ENCODE measurements around the gene ZNF526. TPM values are rescaled to one million over a fixed set of nuclear protein-coding genes. Genes with fewer than 3 reads are reported as not detected.

The ZNF526 gene
- total and polyA plus RNA-seq, 10 donors = 1.9 to 15.0 (median 8.4) TPM

DNA sequence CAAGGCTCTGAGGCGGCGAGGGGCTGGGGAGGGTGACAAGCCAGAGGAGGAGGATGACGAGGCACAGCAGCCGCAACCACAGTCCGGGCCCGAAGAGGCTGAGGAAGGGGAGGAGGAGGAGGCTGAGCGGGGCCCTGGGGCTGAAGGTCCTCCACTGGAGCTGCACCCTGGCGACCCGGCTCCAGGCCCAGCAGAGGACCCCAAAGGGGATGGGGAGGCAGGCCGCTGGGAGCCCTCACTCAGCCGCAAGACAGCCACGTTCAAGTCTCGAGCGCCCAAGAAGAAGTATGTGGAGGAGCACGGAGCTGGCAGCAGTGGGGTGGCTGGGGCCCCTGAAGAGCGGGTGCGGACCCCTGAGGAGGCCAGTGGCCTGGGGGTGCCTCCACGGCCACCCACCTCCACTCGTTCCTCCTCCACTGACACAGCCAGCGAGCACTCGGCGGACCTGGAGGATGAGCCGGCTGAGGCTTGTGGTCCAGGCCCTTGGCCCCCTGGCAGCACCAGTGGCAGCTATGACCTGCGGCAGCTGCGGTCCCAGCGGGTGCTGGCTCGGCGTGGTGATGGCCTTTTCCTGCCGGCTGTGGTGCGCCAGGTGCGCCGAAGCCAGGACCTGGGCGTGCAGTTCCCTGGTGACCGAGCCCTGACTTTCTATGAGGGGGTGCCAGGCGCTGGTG is 51.9 kb downstream of the ZNF526 start:
- H3K36me3 ChIP-seq = peaks cover 0 to 55% (median 33%) of the 10 kb centered on the region in 6 donors
- no peaks in the 10 kb centered on the region for H3K9me3 ChIP-seq
- H3K27ac ChIP-seq = peak overlapping the region in 3 of 8 donors; percentile 97 to 99 (median 98)
- H3K27me3 ChIP-seq (replicated peaks in 1 of 7) = no peaks in the 10 kb centered on the region
- intact Hi-C loops (cut with DNase I; ENCODE audit: low total_unique reads) = no loop called here
- H3K4me3 ChIP-seq = no peak overlapping the region
- TF ChIP-seq, protein P1, sequence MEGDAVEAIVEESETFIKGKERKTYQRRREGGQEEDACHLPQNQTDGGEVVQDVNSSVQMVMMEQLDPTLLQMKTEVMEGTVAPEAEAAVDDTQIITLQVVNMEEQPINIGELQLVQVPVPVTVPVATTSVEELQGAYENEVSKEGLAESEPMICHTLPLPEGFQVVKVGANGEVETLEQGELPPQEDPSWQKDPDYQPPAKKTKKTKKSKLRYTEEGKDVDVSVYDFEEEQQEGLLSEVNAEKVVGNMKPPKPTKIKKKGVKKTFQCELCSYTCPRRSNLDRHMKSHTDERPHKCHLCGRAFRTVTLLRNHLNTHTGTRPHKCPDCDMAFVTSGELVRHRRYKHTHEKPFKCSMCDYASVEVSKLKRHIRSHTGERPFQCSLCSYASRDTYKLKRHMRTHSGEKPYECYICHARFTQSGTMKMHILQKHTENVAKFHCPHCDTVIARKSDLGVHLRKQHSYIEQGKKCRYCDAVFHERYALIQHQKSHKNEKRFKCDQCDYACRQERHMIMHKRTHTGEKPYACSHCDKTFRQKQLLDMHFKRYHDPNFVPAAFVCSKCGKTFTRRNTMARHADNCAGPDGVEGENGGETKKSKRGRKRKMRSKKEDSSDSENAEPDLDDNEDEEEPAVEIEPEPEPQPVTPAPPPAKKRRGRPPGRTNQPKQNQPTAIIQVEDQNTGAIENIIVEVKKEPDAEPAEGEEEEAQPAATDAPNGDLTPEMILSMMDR (IDR thresholded peaks at IDR 0.05 in 8 of 11, conservative IDR thresholded peaks at IDR 0.05 in 3 of 11) = no peak
- TF ChIP-seq POLR2AphosphoS5 (IDR thresholded peaks at IDR 0.05) (no peak), POLR2A (IDR thresholded peaks at IDR 0.05) (no peak)
- peaks cover 44 to 84% (median 69%) of the 10 kb centered on the region in 6 donors for H3K4me1 ChIP-seq
- DNase-seq = peak; percentile 83
- 81 to 94% (median 89%) methylated on average over 28 to 35 of the region's 35 CpGs for whole genome bisulfite sequencing, 5 donors

DNA sequence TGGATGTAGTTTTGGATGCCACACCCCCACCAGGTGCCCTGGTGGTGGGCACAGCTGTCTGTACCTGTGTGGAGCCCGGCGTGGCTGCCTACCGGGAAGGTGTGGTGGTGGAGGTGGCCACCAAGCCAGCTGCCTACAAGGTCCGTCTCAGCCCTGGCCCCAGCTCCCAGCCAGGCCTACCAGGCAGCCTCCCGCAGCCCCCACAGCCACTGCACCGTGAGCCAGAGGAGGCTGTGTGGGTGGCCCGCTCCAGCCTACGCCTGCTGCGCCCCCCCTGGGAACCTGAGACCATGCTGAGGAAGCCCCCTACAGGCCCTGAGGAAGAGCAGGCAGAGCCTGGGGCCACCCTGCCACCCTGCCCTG is 52.4 kb downstream of the ZNF526 start:
- intact Hi-C loops (cut with DNase I; ENCODE audit: low total_unique reads) = no loop called here
- peaks cover 0 to 60% (median 33%) of the 10 kb centered on the region in 6 donors for H3K36me3 ChIP-seq
- WGBS, 5 donors = 88 to 97% (median 90%) methylated on average over 4 to 9 of the region's 9 CpGs; no CpG with 5 or more reads in 1 of the 5 donors
- no peaks in the 10 kb centered on the region for H3K9me3 ChIP-seq
- peaks cover 49 to 86% (median 73%) of the 10 kb centered on the region in 6 donors for H3K4me1 ChIP-seq
- peak overlapping the region in 1 of 8 donors; percentile 99 for H3K27ac ChIP-seq
- TF ChIP-seq POLR2A (IDR thresholded peaks at IDR 0.05) (no peak), POLR2AphosphoS5 (IDR thresholded peaks at IDR 0.05) (no peak)
- TF ChIP-seq, protein P1 (IDR thresholded peaks at IDR 0.05 in 8 of 11, conservative IDR thresholded peaks at IDR 0.05 in 3 of 11) = no peak
- peak; percentile 77 for DNase-seq
- no peaks in the 10 kb centered on the region for H3K27me3 ChIP-seq (replicated peaks in 1 of 7)
- no peak overlapping the region for H3K4me3 ChIP-seq

DNA sequence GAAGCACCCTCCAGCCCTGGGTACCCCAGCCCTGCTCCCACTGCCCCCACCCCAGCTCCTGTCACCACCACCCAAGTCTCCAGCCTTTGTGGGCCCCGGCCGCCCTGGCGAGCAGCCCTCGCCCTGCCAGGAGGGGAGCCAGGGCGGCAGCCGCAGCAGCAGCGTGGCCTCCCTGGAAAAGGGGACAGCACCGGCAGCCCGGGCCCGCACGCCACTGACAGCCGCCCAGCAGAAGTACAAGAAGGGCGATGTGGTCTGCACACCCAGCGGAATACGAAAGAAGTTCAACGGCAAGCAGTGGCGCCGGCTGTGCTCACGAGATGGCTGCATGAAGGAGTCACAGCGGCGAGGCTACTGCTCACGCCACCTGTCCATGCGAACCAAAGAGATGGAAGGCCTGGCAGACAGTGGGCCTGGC is 52.9 kb downstream of the ZNF526 start:
- H3K36me3 ChIP-seq = peaks cover 0 to 65% (median 33%) of the 10 kb centered on the region in 6 donors
- H3K4me3 ChIP-seq = no peak overlapping the region
- peak; percentile 77 for DNase-seq
- peaks cover 49 to 86% (median 73%) of the 10 kb centered on the region in 6 donors for H3K4me1 ChIP-seq
- no peak overlapping the region for H3K27ac ChIP-seq
- 94 to 98% (median 97%) methylated on average over 12 to 23 of the region's 23 CpGs for WGBS, 5 donors
- no peaks in the 10 kb centered on the region for H3K9me3 ChIP-seq
- TF ChIP-seq POLR2AphosphoS5 (IDR thresholded peaks at IDR 0.05) = no peak
- no peak for TF ChIP-seq POLR2A (IDR thresholded peaks at IDR 0.05)
- H3K27me3 ChIP-seq (replicated peaks in 1 of 7) = no peaks in the 10 kb centered on the region
- intact Hi-C loops (cut with DNase I; ENCODE audit: low total_unique reads) = no loop called here

DNA sequence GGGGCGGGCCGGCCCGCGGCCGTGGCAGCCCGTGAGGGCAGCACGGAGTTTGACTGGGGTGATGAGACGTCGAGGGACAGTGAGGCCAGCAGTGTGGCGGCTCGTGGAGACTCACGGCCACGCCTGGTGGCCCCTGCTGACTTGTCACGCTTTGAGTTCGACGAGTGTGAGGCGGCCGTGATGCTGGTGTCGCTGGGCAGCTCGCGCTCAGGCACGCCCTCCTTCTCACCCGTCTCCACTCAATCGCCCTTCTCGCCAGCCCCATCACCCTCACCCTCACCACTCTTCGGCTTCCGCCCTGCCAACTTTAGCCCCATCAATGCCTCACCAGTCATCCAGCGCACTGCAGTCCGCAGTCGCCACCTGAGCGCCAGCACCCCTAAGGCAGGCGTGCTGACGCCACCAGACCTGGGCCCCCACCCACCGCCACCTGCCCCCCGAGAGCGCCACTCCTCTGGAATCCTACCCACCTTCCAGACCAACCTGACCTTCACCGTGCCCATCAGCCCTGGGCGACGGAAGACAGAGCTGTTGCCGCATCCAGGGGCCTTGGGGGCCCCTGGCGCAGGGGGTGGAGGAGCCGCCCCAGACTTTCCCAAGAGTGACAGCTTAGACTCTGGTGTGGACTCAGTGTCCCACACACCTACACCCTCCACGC is 53.4 kb downstream of the ZNF526 start:
- peaks cover 55 to 91% (median 78%) of the 10 kb centered on the region in 6 donors for H3K4me1 ChIP-seq

More for the DNA sequence above, 53.4 kb downstream of the ZNF526 start:
- DNase-seq = peak; percentile 76
- intact Hi-C loops (cut with DNase I; ENCODE audit: low total_unique reads) = no loop called here
- no peak overlapping the region for H3K27ac ChIP-seq
- H3K4me3 ChIP-seq = no peak overlapping the region
- no peak for TF ChIP-seq POLR2A (IDR thresholded peaks at IDR 0.05)
- TF ChIP-seq POLR2AphosphoS5 (IDR thresholded peaks at IDR 0.05) = no peak
- TF ChIP-seq, protein P1 (IDR thresholded peaks at IDR 0.05 in 8 of 11, conservative IDR thresholded peaks at IDR 0.05 in 3 of 11) = no peak
- no peaks in the 10 kb centered on the region for H3K9me3 ChIP-seq
- WGBS, 5 donors = 95 to 97% (median 96%) methylated on average over 43 of the region's 43 CpGs
- peaks cover 0 to 66% (median 33%) of the 10 kb centered on the region in 6 donors for H3K36me3 ChIP-seq
- H3K27me3 ChIP-seq (replicated peaks in 1 of 7) = no peaks in the 10 kb centered on the region
